ENCODE data around the gene MYZAP.

MYZAP gene

GRCh38 chr15:57705746-57706404 lies 114.2 kb downstream of the MYZAP start:
- DNase-seq, result no peak

- peak; percentile 92 for DNase-seq
Observed at GRCh38 chr15:57706405-57707209, 114.9 kb downstream of the MYZAP start, which contains the start of gene POLR2M. Gene POLR2M, plus strand, starts transcription at chr15:57706714. Its CDS starts 129 bp downstream, at chr15:57706843.

GRCh38 chr15:57708047-57708446 lies 116.3 kb downstream of the MYZAP start:
- DNase-seq, result no peak

- no peak for DNase-seq
Observed at GRCh38 chr15:57718309-57718708, 126.6 kb downstream of the MYZAP start.

- no peak for DNase-seq
Observed at GRCh38 chr15:57720867-57721266, 129.2 kb downstream of the MYZAP start.

- DNase-seq, result no peak
Observed at GRCh38 chr15:57726411-57726810, 134.7 kb downstream of the MYZAP start.

GRCh38 chr15:57727031-57727430 lies 135.3 kb downstream of the MYZAP start:
- DNase-seq, result no peak

GRCh38 chr15:57728436-57728835 lies 136.7 kb downstream of the MYZAP start:
- no peak for DNase-seq

GRCh38 chr15:57730876-57731275 lies 139.2 kb downstream of the MYZAP start:
- DNase-seq, result no peak

- peak; percentile 68 for DNase-seq
Observed at GRCh38 chr15:57731530-57732103, 139.9 kb downstream of the MYZAP start.

- no peak for DNase-seq
Observed at GRCh38 chr15:57732526-57733331, 141.0 kb downstream of the MYZAP start.

- DNase-seq, result no peak
Observed at GRCh38 chr15:57734860-57735259, 143.2 kb downstream of the MYZAP start.

All from islet precursor cell (in vitro differentiated cells).